Neural progenitor cell (in vitro differentiated cells): ENCODE data around the gene SMURF1. TPM values are rescaled to one million over a fixed set of nuclear protein-coding genes. Genes with fewer than 3 reads are reported as not detected.

Experiments used
- DNase-seq: peaks from one replicate; pipeline ENCODE4 v3.0.0-alpha.2; 2016; ENCODE audit warnings: low spot score
- H2AFZ ChIP-seq: fragments of 200-600 bp; sonication (generic); replicated peaks from 2 replicates; pipeline ENCODE4 v1.6.1; 2016; ENCODE audit warnings: antibody characterized with exemption
- H3F3A ChIP-seq: fragments of 200-600 bp; sonication (generic); 2 replicates; pipeline ENCODE4 v1.6.1; 2016; ENCODE audit warnings: antibody characterized with exemption, low read depth
- H3K27ac ChIP-seq: fragments of 200-600 bp; sonication (generic); 2 replicates; pipeline ENCODE4 v1.5.1; 2016; ENCODE audit warnings: mild to moderate bottlenecking
- H3K27me3 ChIP-seq: fragments of 200-600 bp; sonication (generic); 2 replicates; pipeline ENCODE4 v1.6.1; 2016; ENCODE audit warnings: mild to moderate bottlenecking, moderate library complexity
- H3K36me3 ChIP-seq: fragments of 200-600 bp; sonication (generic); 2 replicates; pipeline ENCODE4 v1.5.1; 2016
- H3K4me1 ChIP-seq: fragments of 200-600 bp; sonication (generic); 2 replicates; pipeline ENCODE4 v1.6.1; 2016; ENCODE audit warnings: mixed run types
- H3K4me2 ChIP-seq: fragments of 200-600 bp; sonication (generic); 2 replicates; pipeline ENCODE4 v1.6.1; 2016
- H3K4me3 ChIP-seq: fragments of 200-600 bp; sonication (generic); 2 replicates; pipeline ENCODE4 v1.5.1; 2016
- H3K79me2 ChIP-seq: fragments of 200-600 bp; sonication (generic); 2 replicates; pipeline ENCODE4 v1.6.1; 2016; ENCODE audit warnings: low read depth
- H3K9ac ChIP-seq: fragments of 200-600 bp; sonication (generic); 2 replicates; pipeline ENCODE4 v1.6.1; 2016
- H3K9me3 ChIP-seq: fragments of 200-600 bp; sonication (generic); 2 replicates; pipeline ENCODE4 v1.5.1; 2016; ENCODE audit warnings: low read depth
- H4K20me1 ChIP-seq: fragments of 200-600 bp; sonication (generic); 2 replicates; pipeline ENCODE4 v1.6.1; 2016; ENCODE audit warnings: low read depth
- H3K27ac Mint-ChIP-seq: 3 replicates; pipeline ENCODE4 v1.8.0; 2021; ENCODE audit warnings: mixed read lengths
- H3K27me3 Mint-ChIP-seq: 2 replicates; pipeline ENCODE4 v1.8.0; 2022; ENCODE audit warnings: low read depth, mild to moderate bottlenecking, inconsistent platforms, moderate library complexity, mixed read lengths; ENCODE audit not compliant: insufficient read depth
- H3K36me3 Mint-ChIP-seq: 3 replicates; pipeline ENCODE4 v1.8.0; 2021; ENCODE audit warnings: mixed read lengths
- H3K4me1 Mint-ChIP-seq: 3 replicates; pipeline ENCODE4 v1.8.0; 2021; ENCODE audit warnings: mixed read lengths
- H3K4me3 Mint-ChIP-seq: 3 replicates; pipeline ENCODE4 v1.8.0; 2021; ENCODE audit warnings: mild to moderate bottlenecking, moderate library complexity, mixed read lengths
- H3K9me3 Mint-ChIP-seq: 3 replicates; pipeline ENCODE4 v1.8.0; 2020; ENCODE audit warnings: mixed read lengths
- EZH2 ChIP-seq: fragments of 200-600 bp; sonication (generic); IDR thresholded peaks from 2 replicates; pipeline ENCODE4 v1.6.1; 2017; ENCODE audit warnings: antibody characterized with exemption, mild to moderate bottlenecking, moderate library complexity
- EZH2phosphoT487 ChIP-seq: fragments of 200-600 bp; sonication (generic); IDR thresholded peaks from 2 replicates; pipeline ENCODE4 v1.6.1; 2017; ENCODE audit warnings: antibody characterized with exemption
- total RNA-seq: library from RNA; depleted of rRNA; stranded (reverse); fragments of >200 nt; gene quantifications from 2 replicates; pipeline ENCODE4 v1.2.3, GENCODE V29; 2015; ENCODE audit warnings: low replicate concordance
- TF ChIP-seq, protein P1 (sequence below): fragments of 200-600 bp; sonication (generic); IDR thresholded peaks from 2 replicates; pipeline ENCODE4 v1.5.1; 2017; ENCODE audit warnings: antibody characterized with exemption, mild to moderate bottlenecking

The SMURF1 gene
- total RNA-seq, 1 donor from 2014 or later = 31.0 TPM

DNA sequence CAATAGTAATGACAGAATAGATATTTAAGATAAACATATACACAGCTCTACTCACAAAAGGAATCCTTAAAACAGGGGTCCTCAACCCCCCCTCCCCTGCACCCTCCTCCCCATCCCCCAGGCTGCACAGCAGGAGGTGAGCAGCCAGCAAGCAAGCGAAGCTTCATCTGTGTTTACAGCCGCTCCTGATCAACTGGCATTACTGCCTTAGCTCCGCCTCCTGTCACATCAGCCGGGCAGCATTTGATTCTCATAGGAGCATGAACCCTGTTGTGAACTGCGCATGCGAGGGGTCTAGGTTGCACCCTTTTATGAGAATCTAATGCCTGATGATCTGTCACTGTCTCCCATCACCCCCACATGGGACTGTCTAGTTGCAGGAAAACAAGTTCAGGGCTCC, 65.5 kb downstream of the SMURF1 start:
- Histone ChIP-seq H3K9me3 (no peaks in the 10 kb centered on the region), H3K36me3 (no peaks in the 10 kb centered on the region), H4K20me1 (peaks cover 45% of the 10 kb centered on the region), H2AFZ (no peak overlapping the region), H3K4me1 (peaks cover 14% of the 10 kb centered on the region), H3K9ac (no peak overlapping the region), H3K27me3 (no peaks in the 10 kb centered on the region), H3K27ac (no peak overlapping the region), H3K4me3 (no peak overlapping the region), H3F3A (no peaks in the 10 kb centered on the region), H3K4me2 (no peak overlapping the region), H3K79me2 (peaks cover 80% of the 10 kb centered on the region)
- Mint-ChIP-seq H3K4me1 (peaks cover 11% of the 10 kb centered on the region), H3K4me3 (no peak overlapping the region), H3K27me3 (no peaks in the 10 kb centered on the region), H3K36me3 (no peaks in the 10 kb centered on the region), H3K27ac (no peak overlapping the region), H3K9me3 (no peaks in the 10 kb centered on the region)
- DNase-seq = no peak
- TF ChIP-seq EZH2 (no peak), EZH2phosphoT487 (no peak)
- TF ChIP-seq, protein P1, sequence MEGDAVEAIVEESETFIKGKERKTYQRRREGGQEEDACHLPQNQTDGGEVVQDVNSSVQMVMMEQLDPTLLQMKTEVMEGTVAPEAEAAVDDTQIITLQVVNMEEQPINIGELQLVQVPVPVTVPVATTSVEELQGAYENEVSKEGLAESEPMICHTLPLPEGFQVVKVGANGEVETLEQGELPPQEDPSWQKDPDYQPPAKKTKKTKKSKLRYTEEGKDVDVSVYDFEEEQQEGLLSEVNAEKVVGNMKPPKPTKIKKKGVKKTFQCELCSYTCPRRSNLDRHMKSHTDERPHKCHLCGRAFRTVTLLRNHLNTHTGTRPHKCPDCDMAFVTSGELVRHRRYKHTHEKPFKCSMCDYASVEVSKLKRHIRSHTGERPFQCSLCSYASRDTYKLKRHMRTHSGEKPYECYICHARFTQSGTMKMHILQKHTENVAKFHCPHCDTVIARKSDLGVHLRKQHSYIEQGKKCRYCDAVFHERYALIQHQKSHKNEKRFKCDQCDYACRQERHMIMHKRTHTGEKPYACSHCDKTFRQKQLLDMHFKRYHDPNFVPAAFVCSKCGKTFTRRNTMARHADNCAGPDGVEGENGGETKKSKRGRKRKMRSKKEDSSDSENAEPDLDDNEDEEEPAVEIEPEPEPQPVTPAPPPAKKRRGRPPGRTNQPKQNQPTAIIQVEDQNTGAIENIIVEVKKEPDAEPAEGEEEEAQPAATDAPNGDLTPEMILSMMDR = no peak

DNA sequence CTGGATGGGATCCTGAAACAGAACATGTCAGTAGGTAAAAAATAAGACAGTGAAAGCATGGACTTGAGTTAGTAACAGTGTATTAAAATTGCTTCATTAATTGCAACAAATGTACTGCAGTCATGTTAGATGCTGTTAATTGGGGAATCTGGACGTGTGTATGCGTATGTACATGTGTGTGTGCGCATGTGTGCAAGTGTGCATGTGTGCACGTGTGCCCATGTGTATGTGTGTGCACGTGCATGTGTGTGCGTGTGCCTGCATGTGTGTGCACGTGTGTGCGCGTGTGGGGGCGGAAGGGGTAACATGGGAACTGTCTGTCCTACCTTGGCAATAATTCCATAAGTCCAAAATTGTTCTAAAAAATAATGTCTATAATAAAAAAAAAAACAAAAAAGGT, 67.3 kb downstream of the SMURF1 start:
- peaks cover 52% of the 10 kb centered on the region for H4K20me1 ChIP-seq
- no peak overlapping the region for H3K4me3 Mint-ChIP-seq

DNA sequence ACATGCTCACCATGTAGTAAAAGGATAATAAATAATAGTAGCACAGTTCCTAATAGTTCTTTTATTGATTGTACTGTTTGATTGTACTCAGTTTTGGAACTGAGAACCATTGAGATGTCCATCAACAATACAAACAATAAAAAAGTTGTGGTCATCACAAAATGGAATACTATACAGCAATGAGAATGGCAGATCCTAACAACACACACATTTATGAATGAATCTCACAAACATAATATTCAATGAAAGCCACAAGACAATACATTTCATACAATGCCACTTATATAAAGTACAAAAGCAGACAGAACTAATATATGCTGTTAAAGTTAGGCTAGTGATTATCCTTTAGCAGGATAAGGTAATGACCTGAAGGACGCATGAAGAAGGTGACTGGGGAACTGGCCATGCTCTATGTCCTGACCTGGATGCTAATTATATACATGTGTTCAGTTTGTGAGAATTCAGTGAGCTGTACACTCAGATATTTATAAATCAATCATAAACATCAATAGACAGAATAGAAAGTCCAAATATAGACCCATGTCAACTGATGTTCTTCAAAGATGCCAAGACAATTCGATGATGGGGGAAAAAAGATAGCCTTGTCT, 70.0 kb downstream of the SMURF1 start:
- no peaks in the 10 kb centered on the region for H3K36me3 ChIP-seq
- Mint-ChIP-seq H3K4me1 (peaks cover 1% of the 10 kb centered on the region), H3K9me3 (no peaks in the 10 kb centered on the region), H3K27me3 (no peaks in the 10 kb centered on the region), H3K36me3 (no peaks in the 10 kb centered on the region), H3K4me3 (no peak overlapping the region), H3K27ac (no peak overlapping the region)
- H3K4me3 ChIP-seq = no peak overlapping the region
- TF ChIP-seq, protein P1 = no peak
- TF ChIP-seq EZH2 = no peak
- TF ChIP-seq EZH2phosphoT487 = no peak
- no peaks in the 10 kb centered on the region for H3F3A ChIP-seq
- no peaks in the 10 kb centered on the region for H3K27me3 ChIP-seq
- H4K20me1 ChIP-seq = peaks cover 51% of the 10 kb centered on the region
- no peaks in the 10 kb centered on the region for H3K9me3 ChIP-seq
- H3K27ac ChIP-seq = no peak overlapping the region
- no peak overlapping the region for H2AFZ ChIP-seq
- no peak overlapping the region for H3K9ac ChIP-seq
- H3K4me1 ChIP-seq = peaks cover 2% of the 10 kb centered on the region
- peaks cover 92% of the 10 kb centered on the region for H3K79me2 ChIP-seq
- H3K4me2 ChIP-seq = no peak overlapping the region
- DNase-seq = no peak

More for the DNA sequence above, 67.3 kb downstream of the SMURF1 start:
- Histone ChIP-seq H3K9ac (no peak overlapping the region), H3K4me1 (peaks cover 14% of the 10 kb centered on the region), H3K4me3 (no peak overlapping the region), H3F3A (no peaks in the 10 kb centered on the region), H2AFZ (no peak overlapping the region), H3K27ac (no peak overlapping the region), H3K4me2 (no peak overlapping the region), H3K36me3 (no peaks in the 10 kb centered on the region), H3K9me3 (no peaks in the 10 kb centered on the region), H3K27me3 (no peaks in the 10 kb centered on the region), H3K79me2 (peaks cover 89% of the 10 kb centered on the region)
- Mint-ChIP-seq H3K9me3 (no peaks in the 10 kb centered on the region), H3K4me1 (peaks cover 11% of the 10 kb centered on the region), H3K27me3 (no peaks in the 10 kb centered on the region), H3K36me3 (no peaks in the 10 kb centered on the region), H3K27ac (no peak overlapping the region)
- TF ChIP-seq, protein P1 = no peak
- no peak for DNase-seq
